ENCODE data around the gene WDR82.

- TF ChIP-seq CTCF (IDR thresholded peaks at IDR 0.05; ENCODE audit: low read depth, low read length, poor library complexity, severe bottlenecking) (no peak), EZH2phosphoT487 (IDR thresholded peaks at IDR 0.05; ENCODE audit: borderline replicate concordance, low read length) (no peak)
These were observed 24.8 kb downstream of the WDR82 start for GRCh38 chr3:52253314-52254304.
